Parathyroid adenoma (tissue), 2 donors: ENCODE results near the gene PLEK.

Source experiments
- H2AFZ ChIP-seq: fragments of 300-600 bp; sonication (generic); one replicate; pipeline ENCODE4 v1.7.0; 2017; ENCODE audit warnings: antibody characterized with exemption, mild to moderate bottlenecking
- H3K27ac ChIP-seq: fragments of 300-600 bp; sonication (generic); one replicate; pipeline ENCODE4 v1.7.0; 2017
- H3K27me3 ChIP-seq: fragments of 300-600 bp; sonication (generic); one replicate; pipeline ENCODE4 v1.7.0; 2017; ENCODE audit warnings: low read length; ENCODE audit not compliant: control insufficient read depth, insufficient read depth
- H3K36me3 ChIP-seq: fragments of 300-600 bp; sonication (generic); one replicate; pipeline ENCODE4 v1.7.0; 2017; ENCODE audit warnings: low read length; ENCODE audit not compliant: control insufficient read depth, insufficient read depth
- H3K4me1 ChIP-seq: fragments of 300-600 bp; sonication (generic); one replicate; pipeline ENCODE4 v1.7.0; 2017; ENCODE audit warnings: control low read depth
- H3K4me2 ChIP-seq: fragments of 300-600 bp; sonication (generic); one replicate; pipeline ENCODE4 v1.7.0; 2017; ENCODE audit warnings: low read length
- H3K4me3 ChIP-seq: fragments of 300-600 bp; sonication (generic); one replicate; pipeline ENCODE4 v1.7.0; 2017; ENCODE audit warnings: low read depth, low read length
- H3K79me2 ChIP-seq: fragments of 300-600 bp; sonication (generic); one replicate; pipeline ENCODE4 v1.7.0; 2017; ENCODE audit warnings: control low read depth
- H3K9ac ChIP-seq: fragments of 300-600 bp; sonication (generic); one replicate; pipeline ENCODE4 v1.7.0; 2017; ENCODE audit warnings: mild to moderate bottlenecking
- H3K9me3 ChIP-seq: fragments of 300-600 bp; sonication (generic); one replicate; pipeline ENCODE4 v1.7.0; 2017; ENCODE audit warnings: low read length; ENCODE audit not compliant: control insufficient read depth
- TF ChIP-seq, protein P1 (sequence below): fragments of 300-600 bp; sonication (generic); IDR thresholded peaks from one replicate; pipeline ENCODE4 v1.7.0; 2017; ENCODE audit warnings: antibody characterized with exemption, mild to moderate bottlenecking
- donor health status: primary hyperparathyroidism.

PLEK gene

DNA sequence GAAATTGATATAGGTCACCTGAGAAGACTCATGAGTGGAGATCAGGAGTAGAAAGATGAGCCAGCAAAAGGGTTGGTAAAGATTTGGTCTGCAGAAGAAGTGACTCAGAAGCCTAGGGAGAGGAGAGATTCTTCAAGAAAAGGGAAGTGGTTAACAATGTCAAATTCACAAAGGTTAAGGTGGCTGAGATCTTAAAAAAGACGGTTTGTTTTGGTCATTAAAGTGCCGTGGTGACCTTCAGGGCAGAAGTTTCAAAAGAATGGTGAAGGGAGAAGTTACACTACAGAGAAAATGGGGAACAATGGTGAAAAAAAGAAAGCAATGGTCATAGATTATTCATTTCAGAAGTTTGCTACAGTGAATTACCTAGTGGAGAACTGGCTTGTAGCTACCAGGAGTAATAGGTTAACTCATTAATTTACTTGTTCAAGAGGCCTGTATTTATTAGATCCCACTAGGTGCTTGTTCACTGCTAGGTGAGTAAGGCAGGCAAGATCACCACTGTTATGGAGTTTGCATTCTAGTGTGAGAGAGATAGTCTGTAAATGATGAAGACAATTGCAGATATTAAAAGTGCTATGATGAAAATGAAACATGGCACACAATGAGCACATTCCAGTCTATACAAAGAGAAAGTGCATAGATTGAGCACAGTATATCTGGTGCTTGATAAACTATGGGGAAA is 59.0 kb downstream of the PLEK start:
- Histone ChIP-seq H3K27me3 (no peaks in the 10 kb centered on the region), H2AFZ (no peak overlapping the region), H3K4me2 (no peak overlapping the region), H3K9ac (no peak overlapping the region), H3K9me3 (no peaks in the 10 kb centered on the region), H3K79me2 (no peaks in the 10 kb centered on the region), H3K4me3 (no peak overlapping the region), H3K4me1 (no peaks in the 10 kb centered on the region), H3K36me3 (no peaks in the 10 kb centered on the region), H3K27ac (no peak overlapping the region)
- TF ChIP-seq, protein P1, sequence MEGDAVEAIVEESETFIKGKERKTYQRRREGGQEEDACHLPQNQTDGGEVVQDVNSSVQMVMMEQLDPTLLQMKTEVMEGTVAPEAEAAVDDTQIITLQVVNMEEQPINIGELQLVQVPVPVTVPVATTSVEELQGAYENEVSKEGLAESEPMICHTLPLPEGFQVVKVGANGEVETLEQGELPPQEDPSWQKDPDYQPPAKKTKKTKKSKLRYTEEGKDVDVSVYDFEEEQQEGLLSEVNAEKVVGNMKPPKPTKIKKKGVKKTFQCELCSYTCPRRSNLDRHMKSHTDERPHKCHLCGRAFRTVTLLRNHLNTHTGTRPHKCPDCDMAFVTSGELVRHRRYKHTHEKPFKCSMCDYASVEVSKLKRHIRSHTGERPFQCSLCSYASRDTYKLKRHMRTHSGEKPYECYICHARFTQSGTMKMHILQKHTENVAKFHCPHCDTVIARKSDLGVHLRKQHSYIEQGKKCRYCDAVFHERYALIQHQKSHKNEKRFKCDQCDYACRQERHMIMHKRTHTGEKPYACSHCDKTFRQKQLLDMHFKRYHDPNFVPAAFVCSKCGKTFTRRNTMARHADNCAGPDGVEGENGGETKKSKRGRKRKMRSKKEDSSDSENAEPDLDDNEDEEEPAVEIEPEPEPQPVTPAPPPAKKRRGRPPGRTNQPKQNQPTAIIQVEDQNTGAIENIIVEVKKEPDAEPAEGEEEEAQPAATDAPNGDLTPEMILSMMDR: no peak

DNA sequence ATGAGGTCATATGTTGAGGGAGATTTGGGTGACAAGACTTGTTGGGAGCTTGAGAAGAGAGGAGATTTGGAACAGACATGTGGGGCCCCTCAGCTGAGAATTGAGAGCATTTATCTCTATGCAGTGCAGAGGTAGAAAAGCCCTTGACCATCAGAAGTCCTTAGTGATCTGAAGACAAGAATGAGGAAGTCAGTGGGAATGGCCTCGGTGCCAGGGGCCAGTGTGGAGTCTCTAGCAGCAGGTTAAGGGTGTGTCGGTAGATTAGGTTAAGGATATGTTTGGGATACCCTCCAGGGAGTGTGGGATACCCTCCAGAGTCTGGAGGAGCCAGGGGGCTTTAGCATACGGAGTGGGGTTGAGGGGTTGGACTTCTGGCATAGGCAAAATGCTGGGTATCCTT is 60.4 kb downstream of the PLEK start:
- Histone ChIP-seq H3K79me2 (no peaks in the 10 kb centered on the region), H3K27ac (no peak overlapping the region), H3K27me3 (no peaks in the 10 kb centered on the region), H3K36me3 (no peaks in the 10 kb centered on the region), H3K9ac (no peak overlapping the region), H2AFZ (no peak overlapping the region), H3K4me1 (no peaks in the 10 kb centered on the region), H3K4me3 (no peak overlapping the region), H3K9me3 (no peaks in the 10 kb centered on the region), H3K4me2 (no peak overlapping the region)
- TF ChIP-seq, protein P1: no peak

DNA sequence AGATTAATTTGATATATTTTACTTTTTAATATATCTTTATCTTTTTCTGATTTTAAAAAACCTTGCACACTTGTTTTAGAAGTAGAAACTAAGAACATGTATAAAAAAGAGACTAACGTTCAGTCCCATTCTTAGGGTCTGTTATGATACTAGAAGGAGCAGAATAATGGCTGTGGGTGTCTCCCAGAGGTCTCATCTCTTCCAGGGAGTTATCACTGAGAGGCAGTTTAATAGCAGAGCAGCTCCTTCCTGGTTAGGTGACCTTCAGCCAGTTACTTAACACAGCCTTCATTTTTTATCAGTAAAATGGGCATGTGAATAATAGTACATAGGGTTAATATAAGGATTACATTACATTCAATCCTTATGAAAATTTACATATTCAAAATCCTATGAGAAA is 61.4 kb downstream of the PLEK start:
- TF ChIP-seq, protein P1: no peak
- H3K9me3 ChIP-seq: no peaks in the 10 kb centered on the region
- H2AFZ ChIP-seq: no peak overlapping the region
- H3K79me2 ChIP-seq: no peaks in the 10 kb centered on the region
- H3K9ac ChIP-seq: no peak overlapping the region
- H3K4me3 ChIP-seq: no peak overlapping the region
- no peaks in the 10 kb centered on the region for H3K4me1 ChIP-seq
- no peak overlapping the region for H3K4me2 ChIP-seq
- H3K27ac ChIP-seq: no peak overlapping the region
- no peaks in the 10 kb centered on the region for H3K27me3 ChIP-seq
- H3K36me3 ChIP-seq: no peaks in the 10 kb centered on the region

DNA sequence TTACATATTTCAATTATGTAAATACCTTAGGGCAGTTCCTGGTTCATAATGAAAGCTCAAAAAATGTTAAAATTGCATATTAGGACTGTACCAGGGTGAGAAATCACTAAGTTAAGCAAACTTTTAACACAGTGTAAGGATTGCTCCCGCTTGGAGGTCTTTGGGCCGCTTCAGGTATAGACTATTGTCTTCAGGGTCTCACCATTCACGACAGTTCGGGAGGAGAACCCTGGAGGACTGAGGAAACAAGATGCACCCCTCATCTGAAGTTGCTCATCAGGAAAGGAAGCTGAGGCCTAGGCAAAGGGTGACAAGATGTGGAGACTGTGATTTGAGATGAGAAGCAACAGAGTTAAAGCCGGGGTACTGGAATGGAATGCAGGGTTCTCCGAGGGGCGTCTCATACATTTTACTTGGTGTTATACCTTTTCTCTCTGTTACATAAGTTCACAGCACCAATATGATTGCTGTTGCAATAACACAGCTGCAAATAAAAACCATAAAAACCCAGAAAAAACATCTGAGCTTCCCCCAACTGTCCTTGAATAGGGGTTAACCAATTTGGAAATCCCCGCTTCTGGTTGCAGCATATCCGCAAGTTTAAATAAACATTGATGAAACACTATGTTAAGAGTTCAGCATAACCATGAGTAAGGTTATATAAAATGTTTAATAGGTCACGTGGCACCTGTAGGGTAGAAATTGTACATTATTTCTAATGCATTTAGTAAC is 61.9 kb downstream of the PLEK start:
- Histone ChIP-seq H3K27me3 (no peaks in the 10 kb centered on the region), H3K36me3 (no peaks in the 10 kb centered on the region), H2AFZ (no peak overlapping the region), H3K9me3 (no peaks in the 10 kb centered on the region), H3K4me3 (no peak overlapping the region), H3K27ac (no peak overlapping the region), H3K79me2 (no peaks in the 10 kb centered on the region), H3K9ac (no peak overlapping the region), H3K4me2 (no peak overlapping the region), H3K4me1 (no peaks in the 10 kb centered on the region)
- TF ChIP-seq, protein P1: no peak

DNA sequence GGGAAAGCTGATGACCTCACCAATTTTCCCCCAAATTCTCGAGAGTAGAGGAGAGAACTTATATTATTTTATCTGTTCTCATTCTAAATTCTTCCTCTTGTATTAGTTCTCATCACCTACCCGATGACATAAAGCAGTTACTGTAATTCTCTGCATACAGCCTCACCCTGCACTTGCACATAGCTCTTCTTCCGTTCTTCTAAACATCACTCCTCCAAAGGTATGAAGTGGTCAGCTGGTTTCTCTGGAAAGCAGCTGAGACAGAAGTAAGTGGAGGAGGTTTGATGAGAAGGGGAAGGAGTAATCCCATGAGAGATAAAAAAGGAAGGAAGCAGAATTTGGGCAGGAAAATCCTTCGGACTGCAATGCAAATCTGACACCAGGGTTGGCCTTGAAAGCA is 63.0 kb downstream of the PLEK start:
- TF ChIP-seq, protein P1: no peak
- Histone ChIP-seq H3K9ac (no peak overlapping the region), H3K27me3 (no peaks in the 10 kb centered on the region), H3K4me2 (no peak overlapping the region), H3K36me3 (no peaks in the 10 kb centered on the region), H3K9me3 (no peaks in the 10 kb centered on the region), H2AFZ (no peak overlapping the region), H3K27ac (no peak overlapping the region), H3K79me2 (no peaks in the 10 kb centered on the region), H3K4me3 (no peak overlapping the region), H3K4me1 (no peaks in the 10 kb centered on the region)
